ENCODE data around the gene AJUBA.

- TF ChIP-seq POLR2A (IDR thresholded peaks at IDR 0.05), result no peak
- TF ChIP-seq, protein P1, sequence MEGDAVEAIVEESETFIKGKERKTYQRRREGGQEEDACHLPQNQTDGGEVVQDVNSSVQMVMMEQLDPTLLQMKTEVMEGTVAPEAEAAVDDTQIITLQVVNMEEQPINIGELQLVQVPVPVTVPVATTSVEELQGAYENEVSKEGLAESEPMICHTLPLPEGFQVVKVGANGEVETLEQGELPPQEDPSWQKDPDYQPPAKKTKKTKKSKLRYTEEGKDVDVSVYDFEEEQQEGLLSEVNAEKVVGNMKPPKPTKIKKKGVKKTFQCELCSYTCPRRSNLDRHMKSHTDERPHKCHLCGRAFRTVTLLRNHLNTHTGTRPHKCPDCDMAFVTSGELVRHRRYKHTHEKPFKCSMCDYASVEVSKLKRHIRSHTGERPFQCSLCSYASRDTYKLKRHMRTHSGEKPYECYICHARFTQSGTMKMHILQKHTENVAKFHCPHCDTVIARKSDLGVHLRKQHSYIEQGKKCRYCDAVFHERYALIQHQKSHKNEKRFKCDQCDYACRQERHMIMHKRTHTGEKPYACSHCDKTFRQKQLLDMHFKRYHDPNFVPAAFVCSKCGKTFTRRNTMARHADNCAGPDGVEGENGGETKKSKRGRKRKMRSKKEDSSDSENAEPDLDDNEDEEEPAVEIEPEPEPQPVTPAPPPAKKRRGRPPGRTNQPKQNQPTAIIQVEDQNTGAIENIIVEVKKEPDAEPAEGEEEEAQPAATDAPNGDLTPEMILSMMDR (IDR thresholded peaks at IDR 0.05), result no peak
Observed at GRCh38 chr14:22998329-22999012, 16.1 kb upstream of the AJUBA start.
